ENCODE measurements around the gene PLXNA1.

PLXNA1 gene

GRCh38 chr3:126947429-126947828 lies 35.5 kb upstream of the PLXNA1 start:
- TF ChIP-seq EZH2phosphoT487 (conservative IDR thresholded peaks at IDR 0.05; ENCODE audit: low read length) (no peak), CTCF (IDR thresholded peaks at IDR 0.05; ENCODE audit: insufficient read depth, low read length, poor library complexity, severe bottlenecking) (no peak)
- Histone ChIP-seq H3K4me3 (ENCODE audit: insufficient read depth, low read length, poor library complexity, severe bottlenecking) (no peak overlapping the region), H3K79me2 (ENCODE audit: insufficient read depth, low read length) (no peaks in the 10 kb centered on the region), H3K9me2 (replicated peaks; ENCODE audit: insufficient read depth, low read length) (no peaks in the 10 kb centered on the region), H3K4me2 (ENCODE audit: low read depth, low read length, poor library complexity, severe bottlenecking) (no peak overlapping the region), H4K20me1 (ENCODE audit: low read depth, low read length) (no peaks in the 10 kb centered on the region), H3K36me3 (ENCODE audit: low read length) (no peaks in the 10 kb centered on the region), H3K9ac (ENCODE audit: low read length) (no peak overlapping the region), H3K27me3 (ENCODE audit: low read length) (no peaks in the 10 kb centered on the region), H3K9me3 (ENCODE audit: insufficient read depth, low read length) (no peaks in the 10 kb centered on the region), H3K27ac (ENCODE audit: low read depth, low read length) (no peak overlapping the region), H2AFZ (ENCODE audit: low read depth, low read length, severe bottlenecking) (no peak overlapping the region), H3F3A (ENCODE audit: insufficient read depth) (no peaks in the 10 kb centered on the region)

- Histone ChIP-seq H3F3A (ENCODE audit: insufficient read depth) (no peaks in the 10 kb centered on the region), H3K9me2 (replicated peaks; ENCODE audit: insufficient read depth, low read length) (no peaks in the 10 kb centered on the region), H3K9ac (ENCODE audit: low read length) (no peak overlapping the region), H3K27ac (ENCODE audit: low read depth, low read length) (no peak overlapping the region), H3K36me3 (ENCODE audit: low read length) (no peaks in the 10 kb centered on the region), H3K4me3 (ENCODE audit: insufficient read depth, low read length, poor library complexity, severe bottlenecking) (no peak overlapping the region), H3K4me2 (ENCODE audit: low read depth, low read length, poor library complexity, severe bottlenecking) (no peak overlapping the region), H2AFZ (ENCODE audit: low read depth, low read length, severe bottlenecking) (no peak overlapping the region), H3K79me2 (ENCODE audit: insufficient read depth, low read length) (no peaks in the 10 kb centered on the region), H4K20me1 (ENCODE audit: low read depth, low read length) (no peaks in the 10 kb centered on the region), H3K9me3 (ENCODE audit: insufficient read depth, low read length) (no peaks in the 10 kb centered on the region), H3K27me3 (ENCODE audit: low read length) (no peaks in the 10 kb centered on the region)
- TF ChIP-seq CTCF (IDR thresholded peaks at IDR 0.05; ENCODE audit: insufficient read depth, low read length, poor library complexity, severe bottlenecking) (no peak), EZH2phosphoT487 (conservative IDR thresholded peaks at IDR 0.05; ENCODE audit: low read length) (no peak)
Measured at GRCh38 chr3:126948980-126949535, 33.9 kb upstream of the PLXNA1 start.

- no peaks in the 10 kb centered on the region for H3K27me3 ChIP-seq (ENCODE audit: low read length)
- H3K4me3 ChIP-seq (ENCODE audit: insufficient read depth, low read length, poor library complexity, severe bottlenecking) = no peak overlapping the region
- H2AFZ ChIP-seq (ENCODE audit: low read depth, low read length, severe bottlenecking) = no peak overlapping the region
- H3F3A ChIP-seq (ENCODE audit: insufficient read depth) = no peaks in the 10 kb centered on the region
- TF ChIP-seq CTCF (IDR thresholded peaks at IDR 0.05; ENCODE audit: insufficient read depth, low read length, poor library complexity, severe bottlenecking) = no peak
- no peak for TF ChIP-seq EZH2phosphoT487 (conservative IDR thresholded peaks at IDR 0.05; ENCODE audit: low read length)
- no peak overlapping the region for H3K4me2 ChIP-seq (ENCODE audit: low read depth, low read length, poor library complexity, severe bottlenecking)
- no peaks in the 10 kb centered on the region for H3K79me2 ChIP-seq (ENCODE audit: insufficient read depth, low read length)
- no peaks in the 10 kb centered on the region for H3K36me3 ChIP-seq (ENCODE audit: low read length)
- H4K20me1 ChIP-seq (ENCODE audit: low read depth, low read length) = no peaks in the 10 kb centered on the region
- H3K9ac ChIP-seq (ENCODE audit: low read length) = no peak overlapping the region
- no peaks in the 10 kb centered on the region for H3K9me3 ChIP-seq (ENCODE audit: insufficient read depth, low read length)
- no peak overlapping the region for H3K27ac ChIP-seq (ENCODE audit: low read depth, low read length)
- no peaks in the 10 kb centered on the region for H3K9me2 ChIP-seq (replicated peaks; ENCODE audit: insufficient read depth, low read length)
Measured at GRCh38 chr3:126951561-126951960, 31.4 kb upstream of the PLXNA1 start.

Data from SU-DHL-6 (cell line).